HG03342 (cell line): ENCODE measurements around the gene RADIL.

Experiments used
- ATAC-seq: cut with Tn5 transposase; IDR thresholded peaks from one replicate; pipeline ENCODE4 v1.9.1; 2021; ENCODE audit warnings: mild to moderate bottlenecking, moderate library complexity; ENCODE audit not compliant: unreplicated experiment

The RADIL gene

GRCh38 chr7:4856336-4857057 lies 27.0 kb downstream of the RADIL start:
- ATAC-seq, result no peak

DNA sequence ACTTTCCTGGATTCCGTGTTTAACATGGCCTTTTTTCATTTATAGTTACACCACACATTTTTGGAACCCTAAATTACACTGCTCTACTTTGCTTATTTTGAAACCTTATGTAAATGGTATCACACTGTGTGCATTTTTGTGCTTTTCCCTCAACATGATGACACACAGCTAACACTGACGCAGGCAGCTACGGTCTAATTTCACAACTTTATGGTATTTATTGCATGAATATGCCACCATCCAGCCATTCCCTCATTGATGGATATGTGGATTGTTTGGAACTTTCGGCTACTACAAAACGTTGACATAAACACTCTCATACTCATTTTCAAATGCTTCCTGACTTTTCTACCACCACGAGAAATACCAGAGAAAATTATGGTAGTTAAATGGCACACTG lies 28.6 kb downstream of the RADIL start:
- no peak for ATAC-seq

GRCh38 chr7:4851459-4852422 lies 31.8 kb downstream of the RADIL start:
- no peak for ATAC-seq

DNA sequence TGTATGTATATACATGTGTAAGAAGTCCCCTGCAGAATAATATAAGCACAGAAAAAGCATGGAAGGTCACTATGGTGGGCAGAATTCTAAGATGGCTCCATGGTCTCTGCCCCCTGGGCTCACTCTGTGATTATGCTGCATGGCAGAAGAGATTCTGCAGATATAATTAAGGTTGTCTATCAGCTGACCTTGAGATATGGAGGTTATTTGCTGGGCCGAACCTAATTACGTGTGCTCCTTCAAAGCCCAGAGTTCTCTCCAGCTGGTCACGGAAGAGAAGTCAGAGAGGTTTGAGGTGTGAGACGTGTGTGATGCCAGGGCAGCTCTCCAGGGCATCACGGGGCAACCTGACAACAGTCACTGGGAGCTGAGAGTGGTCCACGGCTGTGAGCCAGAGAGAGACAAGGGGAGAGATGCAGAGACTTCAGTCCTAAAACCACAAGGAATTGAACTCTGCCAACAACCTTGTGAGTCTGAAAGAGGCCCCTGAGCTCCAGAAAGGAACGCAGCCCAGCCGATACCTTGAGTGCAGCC lies 33.2 kb downstream of the RADIL start:
- ATAC-seq, result no peak

- ATAC-seq, result no peak
Measured at GRCh38 chr7:4849390-4849789, 34.1 kb downstream of the RADIL start.

GRCh38 chr7:4845740-4846142 lies 37.8 kb downstream of the RADIL start:
- no peak for ATAC-seq

DNA sequence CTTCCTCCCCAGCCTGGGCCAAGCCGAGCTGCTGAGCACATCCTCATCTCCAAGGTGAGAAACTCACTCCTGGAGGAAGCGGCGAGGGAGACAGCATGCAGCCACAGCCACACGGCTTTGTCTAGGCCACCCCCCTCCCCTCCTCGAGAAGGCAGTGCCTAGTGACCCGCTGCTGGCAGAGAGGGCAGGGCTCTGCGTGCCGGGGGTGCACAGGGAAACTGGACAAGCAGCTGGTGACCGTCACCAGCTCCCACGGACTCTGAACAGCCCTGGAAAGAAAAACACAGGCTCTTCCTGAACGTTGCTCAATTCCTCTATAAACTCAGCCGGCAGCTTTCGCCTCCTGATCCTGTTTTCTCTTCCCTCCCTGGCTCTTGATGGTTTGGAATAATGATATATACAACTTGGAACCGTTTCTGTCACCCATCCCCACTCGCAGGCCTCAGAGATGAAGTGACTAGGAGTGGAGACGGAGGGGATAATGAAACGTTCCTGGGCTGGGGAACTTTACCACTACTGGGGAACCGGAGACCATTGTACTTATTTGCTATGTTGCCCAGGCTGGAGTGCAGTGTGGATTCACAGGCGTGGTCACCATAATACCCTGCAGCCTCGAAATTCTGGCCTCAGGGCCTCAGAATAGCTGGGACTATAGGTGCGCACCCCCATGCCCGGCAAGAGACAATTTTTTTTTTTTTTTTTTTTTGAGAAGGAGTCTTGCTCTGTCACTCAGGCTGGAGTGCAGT lies 41.0 kb downstream of the RADIL start:
- no peak for ATAC-seq

GRCh38 chr7:4841836-4842235 lies 41.7 kb downstream of the RADIL start:
- ATAC-seq, result no peak

DNA sequence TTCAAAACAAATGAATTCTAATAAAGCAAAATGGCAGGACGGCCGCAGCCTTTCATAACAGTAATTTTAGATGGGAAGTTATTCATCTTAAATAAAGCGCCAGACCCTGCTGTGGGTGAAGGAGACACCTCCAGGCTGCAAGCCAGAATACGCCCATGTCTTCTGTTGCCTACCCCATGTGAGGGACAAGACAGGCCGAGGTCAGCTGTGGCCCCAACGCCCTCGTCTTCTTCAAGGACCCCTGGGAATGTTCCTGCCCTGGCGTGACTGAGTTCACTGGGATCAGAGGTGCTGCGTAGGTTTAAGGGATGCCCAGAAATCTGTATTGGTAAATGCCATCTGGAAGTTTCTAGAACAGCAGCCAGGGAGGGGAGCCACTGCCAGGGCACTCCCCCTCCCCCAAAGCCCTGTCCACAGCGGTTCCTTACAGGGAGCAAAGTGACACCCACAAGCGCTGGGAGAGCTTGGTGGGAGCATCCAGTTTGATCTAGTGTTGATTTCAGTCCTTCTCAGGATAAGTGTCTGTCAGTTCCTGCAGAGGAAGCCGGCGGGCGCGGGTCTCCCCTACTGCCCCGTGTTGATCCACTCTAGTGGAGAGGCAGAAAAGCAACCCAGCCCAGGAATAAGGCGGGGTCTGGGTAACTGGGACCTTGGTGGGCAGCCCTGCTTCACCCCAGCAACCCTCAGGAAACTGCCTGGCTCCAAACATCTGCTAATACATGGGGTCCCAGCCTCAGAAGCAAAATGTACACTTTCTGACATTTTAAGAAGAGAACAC lies 42.3 kb downstream of the RADIL start:
- ATAC-seq, result no peak

GRCh38 chr7:4840079-4840501 lies 43.4 kb downstream of the RADIL start:
- ATAC-seq, result no peak

DNA sequence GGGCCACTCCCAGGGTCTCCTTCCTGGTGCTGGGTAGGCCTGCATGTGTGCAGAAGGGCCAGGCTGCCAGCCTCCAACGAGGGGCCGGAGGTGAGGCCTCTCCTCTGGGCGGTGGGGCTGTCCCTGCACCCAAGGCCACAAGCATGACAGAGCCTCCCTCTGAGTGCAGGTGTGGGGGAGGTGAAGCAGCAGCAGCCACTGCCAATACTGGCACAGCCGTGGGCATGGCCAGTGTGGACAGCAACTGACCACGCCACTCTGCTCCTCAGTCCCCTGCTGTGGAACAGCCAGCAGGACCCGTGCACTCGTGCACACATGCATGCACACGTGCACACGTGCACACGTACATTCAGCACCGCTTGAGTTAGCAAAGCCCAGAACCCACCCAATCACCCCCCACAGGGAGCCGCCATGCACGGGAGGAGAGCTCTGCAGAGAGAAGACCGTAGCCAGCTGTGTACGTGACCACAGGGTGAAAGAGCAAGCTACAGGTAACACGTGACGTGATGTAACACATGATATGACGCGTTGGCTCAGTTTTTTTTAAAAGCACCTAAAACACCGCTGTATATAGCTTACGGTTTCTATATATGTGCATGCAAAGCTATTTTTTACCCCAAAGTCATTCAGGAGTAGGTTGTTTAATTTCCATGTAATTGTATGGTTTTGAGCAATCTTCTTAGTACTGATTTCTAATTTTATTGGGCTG lies 44.7 kb downstream of the RADIL start:
- no peak for ATAC-seq

GRCh38 chr7:4837803-4838625 lies 45.5 kb downstream of the RADIL start:
- no peak for ATAC-seq

DNA sequence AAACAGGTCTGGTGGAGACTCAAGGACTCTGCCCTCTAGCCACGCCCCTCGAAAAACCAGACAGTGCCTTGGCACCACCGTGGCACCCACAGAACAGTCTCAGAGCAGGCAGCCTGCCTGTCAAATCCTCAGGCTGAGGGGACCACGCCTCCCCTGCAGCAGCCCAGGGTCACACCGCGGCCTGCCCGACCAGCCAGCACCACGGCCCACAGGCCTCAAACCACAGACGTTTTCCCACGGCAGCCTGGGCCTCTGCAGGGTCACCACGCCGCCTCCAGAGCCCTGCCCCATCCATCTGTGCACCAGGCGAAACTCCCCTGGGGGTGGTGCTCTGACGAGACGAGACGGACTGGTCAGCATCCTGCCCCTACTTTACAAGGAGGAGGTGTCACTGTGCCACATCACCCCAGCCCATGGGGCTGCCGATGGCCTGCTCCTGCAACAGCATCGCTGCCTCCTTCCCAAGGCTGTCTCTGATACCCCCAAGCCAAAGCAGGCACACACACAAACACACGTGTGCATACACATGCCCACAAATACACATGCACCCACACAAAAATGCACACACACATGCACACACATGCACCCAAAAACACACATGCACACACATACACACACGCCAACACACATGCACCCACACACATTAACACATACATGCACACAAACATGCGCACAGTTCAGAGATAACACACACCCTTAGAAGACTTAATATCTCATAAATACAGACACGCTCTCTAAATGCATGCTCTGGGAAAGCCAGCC lies 46.3 kb downstream of the RADIL start:
- ATAC-seq, result no peak

DNA sequence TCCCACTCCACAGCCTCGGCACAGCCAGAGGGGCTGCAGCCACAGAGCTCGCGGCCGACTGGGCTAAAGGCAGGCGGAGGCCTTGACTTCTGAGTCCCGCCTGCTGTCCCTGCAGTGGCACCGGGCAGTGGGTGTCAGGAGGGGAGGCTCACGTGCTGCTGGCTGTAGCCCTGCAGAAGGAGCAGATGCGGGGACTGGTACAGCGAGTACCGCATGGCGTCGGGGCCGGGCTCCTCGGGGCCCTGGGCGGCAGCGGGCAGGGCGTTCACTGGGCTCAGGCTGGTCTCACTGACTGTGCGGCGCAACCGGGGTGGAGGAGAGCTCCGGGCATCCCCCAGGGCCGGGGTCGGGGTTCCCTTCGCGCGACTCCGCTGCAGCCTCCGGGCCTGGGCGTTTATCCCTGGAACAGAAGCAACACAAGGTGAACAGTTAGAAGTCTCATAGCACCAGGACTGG lies 47.3 kb downstream of the RADIL start:
- no peak for ATAC-seq

- ATAC-seq, result no peak
Measured at GRCh38 chr7:4835398-4836205, 47.9 kb downstream of the RADIL start.

DNA sequence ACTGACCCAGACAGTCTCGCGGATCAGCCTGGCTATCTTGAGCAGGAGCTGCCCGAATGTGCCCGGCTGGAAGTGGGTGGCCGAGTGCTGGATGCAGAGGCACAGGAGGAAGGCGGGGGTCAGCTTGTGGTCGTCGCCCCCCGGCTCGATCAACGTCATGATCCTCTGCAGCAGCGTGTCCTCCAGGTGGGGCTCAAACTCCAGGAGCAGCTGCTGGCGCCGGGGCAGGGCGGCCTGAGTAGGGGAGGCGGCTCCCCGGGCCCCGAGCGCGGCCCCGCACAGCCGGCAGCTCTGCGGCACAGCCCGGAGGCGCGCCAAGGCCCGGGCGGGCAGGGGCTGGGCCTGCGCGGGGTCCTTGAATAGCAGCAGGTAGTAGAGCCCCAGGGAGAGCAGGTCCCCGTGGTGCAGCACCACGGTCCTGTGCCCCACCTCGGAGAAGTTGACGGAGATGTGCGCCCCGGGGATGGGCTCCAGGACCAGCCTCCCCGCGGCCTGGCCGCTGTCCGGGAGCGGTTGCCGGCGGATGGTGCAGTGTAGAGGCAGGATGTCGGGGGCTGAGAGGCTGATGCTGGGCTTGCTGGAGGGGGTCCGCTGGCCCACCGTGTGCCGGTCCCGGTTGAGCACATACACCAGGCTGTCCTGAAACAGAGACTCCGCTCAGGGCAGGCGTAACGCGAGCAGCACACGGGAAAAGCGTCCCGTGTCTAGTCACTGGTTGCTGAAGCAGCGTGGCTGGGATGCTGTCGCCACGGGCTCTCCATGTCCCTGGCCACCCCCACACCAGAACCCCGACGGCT lies 48.7 kb downstream of the RADIL start:
- no peak for ATAC-seq
